GM21367 (cell line): ENCODE measurements around the gene IRF9.
A peak's percentile ranks its signal among the peaks of the same experiment; 100 is the strongest.

ENCODE experiments used
- ATAC-seq: cut with Tn5 transposase; IDR thresholded peaks from one replicate; pipeline ENCODE4 v1.9.1; 2021; ENCODE audit not compliant: unreplicated experiment

The IRF9 gene

GRCh38 chr14:24146978-24147760 is 13.9 kb upstream of the IRF9 start, which contains the start of gene RNF31:
Gene RNF31 (plus strand): TSS chr14:24147498. CDS start chr14:24147699, 201 bp downstream.
- ATAC-seq: peak; percentile 73

GRCh38 chr14:24147761-24148428 is 13.2 kb upstream of the IRF9 start:
- no peak for ATAC-seq

DNA sequence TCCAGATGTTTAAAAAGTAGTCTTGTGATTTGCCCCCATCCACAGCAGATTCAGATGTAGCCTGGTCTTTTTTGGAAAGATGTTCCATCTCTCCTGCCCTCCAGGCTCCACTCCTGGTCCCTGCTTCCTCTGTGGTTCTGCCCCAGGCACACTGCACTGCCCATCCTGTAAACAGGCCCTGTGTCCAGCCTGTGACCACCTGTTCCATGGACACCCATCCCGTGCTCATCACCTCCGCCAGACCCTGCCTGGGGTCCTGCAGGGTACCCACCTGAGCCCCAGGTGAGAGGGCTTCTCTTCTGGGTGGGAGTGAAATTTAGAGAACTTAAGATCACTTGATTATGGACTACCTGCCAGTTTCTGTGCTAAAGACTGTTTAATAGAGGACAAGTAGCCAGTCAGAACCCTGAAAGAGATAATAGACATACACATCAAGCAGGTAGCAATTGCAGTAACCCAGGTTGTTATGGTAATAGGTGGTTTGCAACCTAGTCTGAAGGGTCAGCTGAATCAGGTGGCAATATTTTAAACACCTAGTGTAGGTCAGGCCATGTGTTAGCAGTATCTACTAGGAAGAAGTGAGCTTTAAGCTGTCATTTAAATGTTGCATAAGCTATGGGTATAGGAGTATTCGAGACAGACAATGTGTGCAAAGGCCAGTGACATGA is 11.6 kb upstream of the IRF9 start:
- no peak for ATAC-seq

DNA sequence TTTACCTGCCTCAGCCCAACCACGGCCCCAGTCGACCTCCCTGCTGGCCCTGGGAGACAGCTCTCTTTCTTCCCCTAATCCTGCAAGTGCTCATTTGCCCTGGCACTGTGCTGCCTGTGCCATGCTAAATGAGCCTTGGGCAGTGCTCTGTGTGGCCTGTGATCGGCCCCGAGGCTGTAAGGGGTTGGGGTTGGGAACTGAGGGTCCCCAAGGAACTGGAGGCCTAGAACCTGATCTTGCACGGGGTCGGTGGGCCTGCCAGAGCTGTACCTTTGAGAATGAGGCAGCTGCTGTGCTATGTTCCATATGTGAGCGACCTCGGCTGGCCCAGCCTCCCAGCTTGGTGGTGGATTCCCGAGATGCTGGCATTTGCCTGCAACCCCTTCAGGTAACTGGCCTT is 11.0 kb upstream of the IRF9 start:
- no peak for ATAC-seq

DNA sequence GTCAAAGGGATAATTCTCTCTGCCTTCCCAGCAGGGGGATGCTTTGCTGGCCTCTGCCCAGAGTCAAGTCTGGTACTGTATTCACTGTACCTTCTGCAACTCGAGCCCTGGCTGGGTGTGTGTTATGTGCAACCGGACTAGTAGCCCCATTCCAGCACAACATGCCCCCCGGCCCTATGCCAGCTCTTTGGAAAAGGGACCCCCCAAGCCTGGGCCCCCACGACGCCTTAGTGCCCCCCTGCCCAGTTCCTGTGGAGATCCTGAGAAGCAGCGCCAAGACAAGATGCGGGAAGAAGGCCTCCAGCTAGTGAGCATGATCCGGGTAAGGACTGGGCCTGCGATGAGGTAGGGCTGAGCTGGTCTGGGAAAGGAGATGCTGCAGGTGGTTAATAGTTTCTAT is 10.5 kb upstream of the IRF9 start:
- ATAC-seq: no peak

DNA sequence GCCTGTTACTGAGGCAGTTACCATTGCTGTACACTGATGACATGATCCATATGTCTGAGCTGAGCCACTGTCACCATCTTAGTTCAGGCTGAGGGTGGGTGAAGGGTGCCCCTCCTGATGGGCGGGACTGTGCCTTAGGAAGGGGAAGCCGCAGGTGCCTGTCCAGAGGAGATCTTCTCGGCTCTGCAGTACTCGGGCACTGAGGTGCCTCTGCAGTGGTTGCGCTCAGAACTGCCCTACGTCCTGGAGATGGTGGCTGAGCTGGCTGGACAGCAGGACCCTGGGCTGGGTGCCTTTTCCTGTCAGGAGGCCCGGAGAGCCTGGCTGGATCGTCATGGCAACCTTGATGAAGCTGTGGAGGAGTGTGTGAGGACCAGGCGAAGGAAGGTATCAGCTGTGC is 10.1 kb upstream of the IRF9 start:
- no peak for ATAC-seq

DNA sequence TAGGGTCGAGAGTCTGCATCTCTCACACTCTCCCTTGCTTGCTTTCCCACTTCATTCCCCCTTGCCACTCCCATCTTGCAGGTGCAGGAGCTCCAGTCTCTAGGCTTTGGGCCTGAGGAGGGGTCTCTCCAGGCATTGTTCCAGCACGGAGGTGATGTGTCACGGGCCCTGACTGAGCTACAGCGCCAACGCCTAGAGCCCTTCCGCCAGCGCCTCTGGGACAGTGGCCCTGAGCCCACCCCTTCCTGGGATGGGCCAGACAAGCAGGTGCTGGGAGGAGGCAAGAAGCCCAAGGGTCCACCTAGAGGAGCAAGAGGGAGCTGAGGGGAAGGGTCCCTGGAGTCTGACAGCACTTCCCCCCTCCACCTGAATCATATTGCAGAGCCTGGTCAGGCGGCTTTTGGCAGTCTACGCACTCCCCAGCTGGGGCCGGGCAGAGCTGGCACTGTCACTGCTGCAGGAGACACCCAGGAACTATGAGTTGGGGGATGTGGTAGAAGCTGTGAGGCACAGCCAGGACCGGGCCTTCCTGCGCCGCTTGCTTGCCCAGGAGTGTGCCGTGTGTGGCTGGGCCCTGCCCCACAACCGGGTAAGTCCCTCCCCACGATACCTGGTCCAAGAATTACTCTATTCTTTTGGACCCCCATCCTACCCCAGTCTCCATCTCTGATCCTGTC is 9.5 kb upstream of the IRF9 start:
- ATAC-seq: no peak

GRCh38 chr14:24155100-24155499 is 6.0 kb upstream of the IRF9 start:
- no peak for ATAC-seq

DNA sequence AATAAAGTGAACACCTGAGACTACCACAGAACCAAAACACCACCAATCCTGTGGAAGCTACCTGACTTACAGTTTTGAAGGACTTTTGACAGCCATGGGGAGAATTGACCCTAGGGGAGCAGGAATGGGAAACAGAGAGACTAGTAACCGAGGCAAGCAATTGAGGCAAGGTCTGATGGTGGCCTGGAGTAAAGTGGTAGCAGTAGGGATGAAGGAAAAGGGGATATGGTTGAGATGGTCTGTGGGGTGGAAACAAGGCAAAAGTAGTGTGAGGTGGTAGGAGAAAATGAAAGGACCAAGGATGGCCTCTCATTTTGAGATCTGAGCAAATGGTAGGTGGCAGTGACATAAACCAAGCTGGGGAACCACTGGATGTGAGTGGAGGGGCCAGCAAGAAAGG is 4.2 kb upstream of the IRF9 start:
- ATAC-seq: no peak

- no peak for ATAC-seq
Measured at GRCh38 chr14:24157331-24157730, 3.7 kb upstream of the IRF9 start.

DNA sequence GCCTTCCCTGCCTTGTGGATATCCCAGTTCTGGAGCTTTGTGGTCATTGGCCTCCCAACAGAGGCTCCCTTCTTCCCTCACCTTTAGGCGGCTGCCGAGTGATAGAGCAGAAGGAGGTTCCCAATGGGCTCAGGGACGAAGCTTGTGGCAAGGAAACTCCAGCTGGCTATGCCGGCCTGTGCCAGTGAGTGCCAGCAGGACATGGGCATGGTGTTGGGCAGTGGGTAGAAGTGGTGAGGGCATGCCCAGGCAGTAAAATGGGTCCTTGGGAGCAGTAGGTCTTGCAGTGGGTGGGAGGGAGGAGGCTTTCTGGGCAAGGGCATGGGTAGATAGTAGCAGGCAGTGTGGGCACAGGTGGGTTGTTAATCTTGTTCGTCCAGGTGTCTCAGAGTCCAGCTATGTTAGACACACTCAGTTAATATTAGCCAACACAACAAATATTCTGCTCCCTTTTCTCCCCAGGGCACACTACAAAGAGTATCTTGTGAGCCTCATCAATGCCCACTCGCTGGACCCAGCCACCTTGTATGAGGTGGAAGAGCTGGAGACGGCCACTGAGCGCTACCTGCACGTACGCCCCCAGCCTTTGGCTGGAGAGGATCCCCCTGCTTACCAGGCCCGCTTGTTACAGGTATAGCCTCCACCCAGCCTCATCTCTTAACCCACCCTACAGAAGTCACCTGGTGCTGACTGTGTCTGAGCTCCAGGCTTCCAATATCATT is 1.1 kb upstream of the IRF9 start:
- ATAC-seq: no peak

- ATAC-seq: peak; percentile 5
Measured at GRCh38 chr14:24160499-24160849, 591 bp upstream of the IRF9 start.

DNA sequence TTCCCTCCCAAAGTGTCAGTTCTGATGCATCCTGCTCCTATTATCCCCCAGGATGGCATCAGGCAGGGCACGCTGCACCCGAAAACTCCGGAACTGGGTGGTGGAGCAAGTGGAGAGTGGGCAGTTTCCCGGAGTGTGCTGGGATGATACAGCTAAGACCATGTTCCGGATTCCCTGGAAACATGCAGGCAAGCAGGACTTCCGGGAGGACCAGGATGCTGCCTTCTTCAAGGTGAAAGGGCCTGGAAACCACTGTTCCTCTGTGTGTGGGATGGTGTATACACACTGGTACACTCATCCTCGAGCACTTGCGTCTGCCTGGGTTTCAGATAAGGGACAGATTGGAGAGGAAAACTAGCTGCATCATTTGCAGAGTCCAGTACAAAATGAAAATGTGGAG is 1.0 kb downstream of the IRF9 start:
- ATAC-seq: no peak

DNA sequence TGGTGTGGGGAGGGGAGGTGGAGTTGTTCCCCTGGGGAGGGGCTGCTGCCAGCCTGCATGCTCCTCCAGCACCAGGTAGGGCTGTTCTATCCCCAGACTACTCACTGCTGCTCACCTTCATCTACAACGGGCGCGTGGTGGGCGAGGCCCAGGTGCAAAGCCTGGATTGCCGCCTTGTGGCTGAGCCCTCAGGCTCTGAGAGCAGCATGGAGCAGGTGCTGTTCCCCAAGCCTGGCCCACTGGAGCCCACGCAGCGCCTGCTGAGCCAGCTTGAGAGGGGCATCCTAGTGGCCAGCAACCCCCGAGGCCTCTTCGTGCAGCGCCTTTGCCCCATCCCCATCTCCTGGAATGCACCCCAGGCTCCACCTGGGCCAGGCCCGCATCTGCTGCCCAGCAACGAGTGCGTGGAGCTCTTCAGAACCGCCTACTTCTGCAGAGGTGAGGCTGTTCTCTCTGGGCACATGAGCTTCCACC is 3.5 kb downstream of the IRF9 start:
- no peak for ATAC-seq

DNA sequence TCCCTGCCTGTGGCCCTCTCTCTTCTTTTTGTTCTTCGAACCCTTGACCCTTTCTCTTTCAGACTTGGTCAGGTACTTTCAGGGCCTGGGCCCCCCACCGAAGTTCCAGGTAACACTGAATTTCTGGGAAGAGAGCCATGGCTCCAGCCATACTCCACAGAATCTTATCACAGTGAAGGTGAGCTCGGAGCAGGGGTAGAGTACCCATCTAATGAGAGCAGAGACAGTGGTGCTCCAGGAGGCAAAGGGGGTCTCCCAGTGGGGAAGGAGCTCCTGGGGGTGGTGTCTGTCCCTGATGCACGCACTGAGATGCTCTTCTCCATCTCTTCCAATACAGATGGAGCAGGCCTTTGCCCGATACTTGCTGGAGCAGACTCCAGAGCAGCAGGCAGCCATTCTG is 4.7 kb downstream of the IRF9 start:
- no peak for ATAC-seq

- no peak for ATAC-seq
Measured at GRCh38 chr14:24167469-24168114, 6.5 kb downstream of the IRF9 start.

- ATAC-seq: peak; percentile 78
Measured at GRCh38 chr14:24171422-24172260, 10.6 kb downstream of the IRF9 start, which contains the start of gene REC8. Gene REC8 (plus strand): TSS chr14:24172080. CDS start chr14:24172553, 473 bp downstream.

GRCh38 chr14:24172261-24172860 is 11.3 kb downstream of the IRF9 start:
- ATAC-seq: no peak

DNA sequence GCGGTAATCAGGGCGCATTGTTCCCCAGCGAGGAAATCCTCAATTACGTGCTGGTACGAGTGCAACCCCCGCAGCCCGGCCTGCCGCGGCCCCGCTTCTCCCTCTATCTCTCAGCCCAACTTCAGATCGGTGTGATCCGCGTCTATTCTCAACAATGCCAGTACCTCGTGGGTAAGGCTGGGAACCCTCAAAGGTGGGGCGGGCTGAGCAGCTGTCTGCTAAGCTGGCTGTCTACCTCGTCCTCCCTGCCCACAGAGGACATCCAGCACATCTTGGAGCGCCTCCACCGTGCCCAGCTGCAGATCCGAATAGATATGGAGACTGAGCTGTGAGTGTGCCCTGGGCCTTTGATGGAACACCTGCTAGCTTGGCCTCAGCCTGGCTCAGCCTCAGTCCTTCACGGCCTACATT is 11.8 kb downstream of the IRF9 start:
- no peak for ATAC-seq
